ENCODE measurements around the gene FEM1C.

The FEM1C gene

GRCh38 chr5:115510145-115510645 lies 34.4 kb downstream of the FEM1C start (continued):
- TF ChIP-seq, protein P1, sequence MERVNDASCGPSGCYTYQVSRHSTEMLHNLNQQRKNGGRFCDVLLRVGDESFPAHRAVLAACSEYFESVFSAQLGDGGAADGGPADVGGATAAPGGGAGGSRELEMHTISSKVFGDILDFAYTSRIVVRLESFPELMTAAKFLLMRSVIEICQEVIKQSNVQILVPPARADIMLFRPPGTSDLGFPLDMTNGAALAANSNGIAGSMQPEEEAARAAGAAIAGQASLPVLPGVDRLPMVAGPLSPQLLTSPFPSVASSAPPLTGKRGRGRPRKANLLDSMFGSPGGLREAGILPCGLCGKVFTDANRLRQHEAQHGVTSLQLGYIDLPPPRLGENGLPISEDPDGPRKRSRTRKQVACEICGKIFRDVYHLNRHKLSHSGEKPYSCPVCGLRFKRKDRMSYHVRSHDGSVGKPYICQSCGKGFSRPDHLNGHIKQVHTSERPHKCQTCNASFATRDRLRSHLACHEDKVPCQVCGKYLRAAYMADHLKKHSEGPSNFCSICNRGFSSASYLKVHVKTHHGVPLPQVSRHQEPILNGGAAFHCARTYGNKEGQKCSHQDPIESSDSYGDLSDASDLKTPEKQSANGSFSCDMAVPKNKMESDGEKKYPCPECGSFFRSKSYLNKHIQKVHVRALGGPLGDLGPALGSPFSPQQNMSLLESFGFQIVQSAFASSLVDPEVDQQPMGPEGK (CRISPR knock-in tag; IDR thresholded peaks at IDR 0.05; ENCODE audit: borderline replicate concordance): no peak
- TF ChIP-seq ESRRG (CRISPR knock-in tag; IDR thresholded peaks at IDR 0.05) (no peak), OSR1 (CRISPR knock-in tag; IDR thresholded peaks at IDR 0.05) (no peak), ZNF565 (CRISPR knock-in tag; conservative IDR thresholded peaks at IDR 0.05; ENCODE audit: low read depth) (no peak)

DNA sequence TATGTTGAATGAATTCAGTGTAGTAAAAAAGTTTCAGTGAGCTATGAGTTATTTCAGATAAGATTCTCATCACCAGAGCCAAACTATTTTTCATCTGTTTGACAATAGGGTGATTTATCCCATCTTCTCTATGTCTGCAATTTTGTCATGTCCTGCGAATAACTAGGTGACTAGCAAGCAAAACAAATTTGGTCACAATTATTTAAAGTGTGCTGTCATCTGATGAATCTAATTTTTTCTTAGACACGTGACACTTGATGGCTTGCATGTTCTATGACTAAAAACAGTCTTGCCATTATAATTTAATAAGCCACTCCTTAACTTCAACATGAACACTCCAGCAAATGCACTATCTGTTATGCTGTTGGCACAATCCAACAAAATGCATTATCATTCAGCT lies 35.0 kb downstream of the FEM1C start:
- no peak for TF ChIP-seq RARB (CRISPR knock-in tag; IDR thresholded peaks at IDR 0.05)
- TF ChIP-seq, protein P2, sequence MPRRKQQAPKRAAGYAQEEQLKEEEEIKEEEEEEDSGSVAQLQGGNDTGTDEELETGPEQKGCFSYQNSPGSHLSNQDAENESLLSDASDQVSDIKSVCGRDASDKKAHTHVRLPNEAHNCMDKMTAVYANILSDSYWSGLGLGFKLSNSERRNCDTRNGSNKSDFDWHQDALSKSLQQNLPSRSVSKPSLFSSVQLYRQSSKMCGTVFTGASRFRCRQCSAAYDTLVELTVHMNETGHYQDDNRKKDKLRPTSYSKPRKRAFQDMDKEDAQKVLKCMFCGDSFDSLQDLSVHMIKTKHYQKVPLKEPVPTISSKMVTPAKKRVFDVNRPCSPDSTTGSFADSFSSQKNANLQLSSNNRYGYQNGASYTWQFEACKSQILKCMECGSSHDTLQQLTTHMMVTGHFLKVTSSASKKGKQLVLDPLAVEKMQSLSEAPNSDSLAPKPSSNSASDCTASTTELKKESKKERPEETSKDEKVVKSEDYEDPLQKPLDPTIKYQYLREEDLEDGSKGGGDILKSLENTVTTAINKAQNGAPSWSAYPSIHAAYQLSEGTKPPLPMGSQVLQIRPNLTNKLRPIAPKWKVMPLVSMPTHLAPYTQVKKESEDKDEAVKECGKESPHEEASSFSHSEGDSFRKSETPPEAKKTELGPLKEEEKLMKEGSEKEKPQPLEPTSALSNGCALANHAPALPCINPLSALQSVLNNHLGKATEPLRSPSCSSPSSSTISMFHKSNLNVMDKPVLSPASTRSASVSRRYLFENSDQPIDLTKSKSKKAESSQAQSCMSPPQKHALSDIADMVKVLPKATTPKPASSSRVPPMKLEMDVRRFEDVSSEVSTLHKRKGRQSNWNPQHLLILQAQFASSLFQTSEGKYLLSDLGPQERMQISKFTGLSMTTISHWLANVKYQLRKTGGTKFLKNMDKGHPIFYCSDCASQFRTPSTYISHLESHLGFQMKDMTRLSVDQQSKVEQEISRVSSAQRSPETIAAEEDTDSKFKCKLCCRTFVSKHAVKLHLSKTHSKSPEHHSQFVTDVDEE (CRISPR knock-in tag; IDR thresholded peaks at IDR 0.05): 0 out of 2 replicates have a peak, but pooled peaks have one; percentile 48
- peak; percentile 89 for TF ChIP-seq ISL1 (CRISPR knock-in tag; IDR thresholded peaks at IDR 0.05)
- TF ChIP-seq OSR1 (CRISPR knock-in tag; IDR thresholded peaks at IDR 0.05): no peak
- peak; percentile 79; the same call in 1 of the 2 replicates for TF ChIP-seq SNAI2 (CRISPR knock-in tag; IDR thresholded peaks at IDR 0.05)
- TF ChIP-seq, protein P3, sequence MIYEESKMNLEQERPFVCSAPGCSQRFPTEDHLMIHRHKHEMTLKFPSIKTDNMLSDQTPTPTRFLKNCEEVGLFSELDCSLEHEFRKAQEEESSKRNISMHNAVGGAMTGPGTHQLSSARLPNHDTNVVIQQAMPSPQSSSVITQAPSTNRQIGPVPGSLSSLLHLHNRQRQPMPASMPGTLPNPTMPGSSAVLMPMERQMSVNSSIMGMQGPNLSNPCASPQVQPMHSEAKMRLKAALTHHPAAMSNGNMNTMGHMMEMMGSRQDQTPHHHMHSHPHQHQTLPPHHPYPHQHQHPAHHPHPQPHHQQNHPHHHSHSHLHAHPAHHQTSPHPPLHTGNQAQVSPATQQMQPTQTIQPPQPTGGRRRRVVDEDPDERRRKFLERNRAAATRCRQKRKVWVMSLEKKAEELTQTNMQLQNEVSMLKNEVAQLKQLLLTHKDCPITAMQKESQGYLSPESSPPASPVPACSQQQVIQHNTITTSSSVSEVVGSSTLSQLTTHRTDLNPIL (CRISPR knock-in tag; IDR thresholded peaks at IDR 0.05; ENCODE audit: low read depth): peak; percentile 42; the same call in 1 of the 2 replicates
- no peak for ATAC-seq

DNA sequence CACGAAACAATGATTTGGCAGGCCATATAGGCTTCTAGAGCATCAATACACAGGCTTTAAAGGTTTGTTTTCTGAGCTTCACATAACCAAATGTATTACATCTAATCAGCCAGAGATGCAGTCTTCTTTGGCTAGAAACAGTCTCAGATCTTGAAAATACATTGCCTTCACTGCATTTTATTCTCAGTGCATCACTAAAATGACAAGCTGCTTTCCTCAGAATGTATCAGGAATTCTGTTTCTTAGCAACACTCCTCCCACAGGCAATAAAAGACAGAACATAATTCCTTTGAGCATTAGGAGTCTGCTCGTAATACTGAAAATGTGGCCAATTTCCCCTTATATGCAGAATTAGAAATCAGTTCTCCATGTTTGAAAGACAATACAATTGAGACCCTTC lies 36.9 kb downstream of the FEM1C start:
- TF ChIP-seq ISL1 (CRISPR knock-in tag; IDR thresholded peaks at IDR 0.05): peak; percentile 12; the same call in 1 of the 2 replicates
- no peak for TF ChIP-seq TCF4 (CRISPR knock-in tag; IDR thresholded peaks at IDR 0.05; ENCODE audit: borderline replicate concordance)

DNA sequence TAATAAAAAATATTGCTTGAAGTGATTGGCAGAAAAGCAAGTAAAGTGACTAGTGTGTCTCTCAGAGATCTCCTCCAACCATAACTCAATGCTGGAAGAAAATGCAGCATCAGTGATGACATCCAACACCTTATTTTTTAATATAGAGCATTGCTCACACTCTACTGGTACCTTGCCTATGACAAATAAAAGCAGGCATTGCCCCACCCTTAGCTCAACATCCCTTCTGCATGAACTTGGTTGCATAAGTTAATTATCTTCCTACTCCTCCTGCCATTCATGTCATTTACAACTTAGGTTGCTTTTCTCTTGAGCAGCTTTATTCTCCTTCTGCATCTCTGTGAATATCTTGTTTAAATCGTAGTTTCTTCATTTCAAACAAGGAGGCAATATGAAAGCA lies 41.2 kb downstream of the FEM1C start:
- ATAC-seq: no peak
- TF ChIP-seq PPARA (CRISPR knock-in tag; IDR thresholded peaks at IDR 0.05; ENCODE audit: borderline replicate concordance) (no peak), ZFP3 (CRISPR knock-in tag; IDR thresholded peaks at IDR 0.05) (no peak), ZC3H10 (CRISPR knock-in tag; IDR thresholded peaks at IDR 0.05) (no peak), CSRNP3 (CRISPR knock-in tag; IDR thresholded peaks at IDR 0.05) (no peak), ZNF565 (CRISPR knock-in tag; conservative IDR thresholded peaks at IDR 0.05; ENCODE audit: low read depth) (no peak), TCF4 (CRISPR knock-in tag; IDR thresholded peaks at IDR 0.05; ENCODE audit: borderline replicate concordance) (no peak), ZNF8 (CRISPR knock-in tag; IDR thresholded peaks at IDR 0.05) (no peak), ZFP30 (CRISPR knock-in tag; IDR thresholded peaks at IDR 0.05) (no peak), CSDC2 (CRISPR knock-in tag; IDR thresholded peaks at IDR 0.05) (no peak), GLIS3 (CRISPR knock-in tag; IDR thresholded peaks at IDR 0.05) (no peak), BACH2 (CRISPR knock-in tag; IDR thresholded peaks at IDR 0.05; ENCODE audit: borderline replicate concordance) (no peak), ESRRG (CRISPR knock-in tag; IDR thresholded peaks at IDR 0.05) (no peak), RARB (CRISPR knock-in tag; IDR thresholded peaks at IDR 0.05) (no peak)
- TF ChIP-seq, protein P3 (CRISPR knock-in tag; IDR thresholded peaks at IDR 0.05; ENCODE audit: low read depth): no peak
- TF ChIP-seq, protein P4, sequence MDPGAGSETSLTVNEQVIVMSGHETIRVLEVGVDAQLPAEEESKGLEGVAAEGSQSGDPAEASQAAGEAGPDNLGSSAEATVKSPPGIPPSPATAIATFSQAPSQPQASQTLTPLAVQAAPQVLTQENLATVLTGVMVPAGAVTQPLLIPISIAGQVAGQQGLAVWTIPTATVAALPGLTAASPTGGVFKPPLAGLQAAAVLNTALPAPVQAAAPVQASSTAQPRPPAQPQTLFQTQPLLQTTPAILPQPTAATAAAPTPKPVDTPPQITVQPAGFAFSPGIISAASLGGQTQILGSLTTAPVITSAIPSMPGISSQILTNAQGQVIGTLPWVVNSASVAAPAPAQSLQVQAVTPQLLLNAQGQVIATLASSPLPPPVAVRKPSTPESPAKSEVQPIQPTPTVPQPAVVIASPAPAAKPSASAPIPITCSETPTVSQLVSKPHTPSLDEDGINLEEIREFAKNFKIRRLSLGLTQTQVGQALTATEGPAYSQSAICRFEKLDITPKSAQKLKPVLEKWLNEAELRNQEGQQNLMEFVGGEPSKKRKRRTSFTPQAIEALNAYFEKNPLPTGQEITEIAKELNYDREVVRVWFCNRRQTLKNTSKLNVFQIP (CRISPR knock-in tag; IDR thresholded peaks at IDR 0.05; ENCODE audit: borderline replicate concordance, low read depth): no peak
- TF ChIP-seq, protein P1 (CRISPR knock-in tag; IDR thresholded peaks at IDR 0.05; ENCODE audit: borderline replicate concordance): no peak
- TF ChIP-seq, protein P2 (CRISPR knock-in tag; IDR thresholded peaks at IDR 0.05): no peak

More for the DNA sequence above, 36.9 kb downstream of the FEM1C start:
- ATAC-seq: peak; percentile 89
